B cell (primary cell): Measurements from ENCODE around the gene EGFL6. TPM values are rescaled to one million over a fixed set of nuclear protein-coding genes. Genes with fewer than 3 reads are reported as not detected.

Experiments used
- ATAC-seq: fragments of 200-7000 bp; cut with Tn5 transposase; one replicate; pipeline ENCODE4 v1.10.0; 2021; ENCODE audit warnings: low read depth, mild to moderate bottlenecking, moderate number of reproducible peaks, moderate library complexity
- CTCF ChIA-PET: fragments of 350-600 bp; sonication (Branson Sonifier 250); formaldehyde crosslinking; loops from one replicate; lab custom pipeline; 2021; ENCODE audit warnings: antibody characterized with exemption, inconsistent platforms; lab: Charles Lee
- POLR2A ChIA-PET: fragments of 350-600 bp; sonication (Branson Sonifier 250); formaldehyde crosslinking; loops from one replicate; lab custom pipeline; 2021; ENCODE audit warnings: antibody characterized with exemption; lab: Charles Lee
- DNase-seq: peaks from one replicate; pipeline ENCODE4 v3.0.0; 2013
- H2AFZ ChIP-seq: 2 replicates; pipeline ENCODE4 v1.6.1; 2012; ENCODE audit warnings: mild to moderate bottlenecking, low read depth, low read length; ENCODE audit not compliant: insufficient read depth, poor library complexity, severe bottlenecking
- H3K27ac ChIP-seq, 2 donors: 1 replicate in 1 of 2; 2 replicates in 1 of 2; pipeline ENCODE4 v1.5.1; 2012 to 2013; ENCODE audit warnings: low read length in 2 of 2, mild to moderate bottlenecking in 2 of 2, moderate library complexity in 1 of 2
- H3K27me3 ChIP-seq, 4 experiments: fragments of 200-600 bp in 1 of 4; sonication (generic) in 1 of 4; replicated peaks in 1 of 4; 1 replicate in 2 of 4; 2 replicates in 2 of 4; pipeline versions ENCODE4 v1.6.1 to v1.7.0; 2013 to 2016; ENCODE audit warnings: low read length in 3 of 4, mild to moderate bottlenecking in 2 of 4, mixed read lengths in 1 of 4, moderate library complexity in 1 of 4; ENCODE audit not compliant: insufficient read depth in 4 of 4, control insufficient read depth in 3 of 4; ENCODE audit errors: control extremely low read depth in 1 of 4
- H3K36me3 ChIP-seq, 2 experiments: replicated peaks in 1 of 2; 1 replicate in 1 of 2; 2 replicates in 1 of 2; pipeline versions ENCODE4 v1.6.1 to v1.7.1; 2013; ENCODE audit warnings: low read length in 1 of 2; ENCODE audit not compliant: insufficient read depth in 2 of 2, control insufficient read depth in 1 of 2; ENCODE audit errors: control extremely low read depth in 1 of 2, extremely low read depth in 1 of 2
- H3K4me1 ChIP-seq, 2 donors: fragments of 200-600 bp in 1 of 2; sonication (generic) in 1 of 2; 1 replicate in 1 of 2; 2 replicates in 1 of 2; pipeline versions ENCODE4 v1.5.1 to v1.6.1; 2013 to 2017; ENCODE audit warnings: low read length in 2 of 2; ENCODE audit not compliant: control insufficient read depth in 2 of 2, insufficient read depth in 2 of 2
- H3K4me2 ChIP-seq: replicated peaks from 2 replicates; pipeline ENCODE3; 2012; ENCODE audit warnings: mild to moderate bottlenecking, low read depth, low read length; ENCODE audit not compliant: poor library complexity, severe bottlenecking
- H3K4me3 ChIP-seq, 5 experiments: fragments of 200-600 bp in 1 of 5; sonication (generic) in 1 of 5; 1 replicate in 3 of 5; 2 replicates in 2 of 5; pipeline versions ENCODE4 v1.5.1 to v1.7.0; 2011 to 2016; ENCODE audit warnings: low read length in 4 of 5, mild to moderate bottlenecking in 4 of 5, low read depth in 2 of 5, control low read depth in 1 of 5, moderate library complexity in 1 of 5; ENCODE audit not compliant: insufficient read depth in 1 of 5; ENCODE audit errors: control extremely low read depth in 1 of 5, extremely low read depth in 1 of 5
- H3K79me2 ChIP-seq: fragments of 200-600 bp; sonication (generic); one replicate; pipeline ENCODE4 v1.6.0; 2016; ENCODE audit warnings: low read length; ENCODE audit not compliant: control insufficient read depth, insufficient read depth
- H3K9ac ChIP-seq: fragments of 200-600 bp; sonication (generic); 2 replicates; pipeline ENCODE4 v1.6.1; 2017; ENCODE audit warnings: mild to moderate bottlenecking, low read length, moderate library complexity
- H3K9me3 ChIP-seq, 3 donors: one replicate each; pipeline versions ENCODE4 v1.6.1 to v1.7.1; 2013; ENCODE audit warnings: low read length in 2 of 3; ENCODE audit not compliant: control insufficient read depth in 2 of 3, insufficient read depth in 1 of 3; ENCODE audit errors: control extremely low read depth in 1 of 3
- H4K20me1 ChIP-seq: 2 replicates; pipeline ENCODE4 v1.6.0; 2012; ENCODE audit warnings: mild to moderate bottlenecking, low read length; ENCODE audit not compliant: insufficient read depth, control insufficient read depth, poor library complexity, severe bottlenecking
- H3K27ac Mint-ChIP-seq: one replicate; pipeline ENCODE4 v1.8.0; 2021; ENCODE audit warnings: mixed read lengths
- H3K27me3 Mint-ChIP-seq: one replicate; pipeline ENCODE4 v1.8.0; 2021; ENCODE audit warnings: mixed read lengths
- H3K4me1 Mint-ChIP-seq: one replicate; pipeline ENCODE4 v1.8.0; 2021; ENCODE audit warnings: mixed read lengths
- H3K4me3 Mint-ChIP-seq: one replicate; pipeline ENCODE4 v1.8.0; 2021; ENCODE audit warnings: mixed read lengths
- H3K9me3 Mint-ChIP-seq: one replicate; pipeline ENCODE4 v1.8.0; 2022; ENCODE audit warnings: mixed read lengths; ENCODE audit not compliant: insufficient read depth
- EZH2 ChIP-seq: IDR thresholded peaks from 2 replicates; pipeline ENCODE4 v1.6.1; 2012; ENCODE audit warnings: borderline replicate concordance, low read depth, mild to moderate bottlenecking, moderate library complexity, low read length; ENCODE audit not compliant: insufficient read depth, poor library complexity, severe bottlenecking
- WGBS: methylation state at CpG from one replicate; pipeline ENCODE4 v1.1.5; 2013; ENCODE audit warnings: missing lambda C conversion rate; ENCODE audit not compliant: insufficient coverage; 5-methylcytosine and 5-hydroxymethylcytosine counted together
- intact Hi-C: fragments of 100-400 bp; cut with micrococcal nuclease; formaldehyde crosslinking; loops from one replicate; pipeline ENCODE4 v1.10.0; 2022
- polyA plus RNA-seq: library from polyadenylated mRNA; depleted of rRNA; stranded (reverse); fragments of >200 nt; gene quantifications from 2 replicates; pipeline ENCODE4 v1.2.3, GENCODE V29; 2012
- total RNA-seq, 2 donors: library from RNA; stranded (reverse); fragments of 120-200 nt in 1 of 2; gene quantifications; 1 replicate in 1 of 2; 2 replicates in 1 of 2; pipeline versions ENCODE4 v1.2.3 to v1.2.4, GENCODE V29; 2013 to 2022
- TF ChIP-seq, protein P1 (sequence below): fragments of 200-600 bp; IDR thresholded peaks from one replicate; pipeline ENCODE4 v1.8.0; 2022; ENCODE audit warnings: antibody characterized with exemption, mild to moderate bottlenecking

The EGFL6 gene
- total and polyA plus RNA-seq, 2 donors (not counting 1 experiment from before 2014, with no cell fraction given), result not detected

DNA sequence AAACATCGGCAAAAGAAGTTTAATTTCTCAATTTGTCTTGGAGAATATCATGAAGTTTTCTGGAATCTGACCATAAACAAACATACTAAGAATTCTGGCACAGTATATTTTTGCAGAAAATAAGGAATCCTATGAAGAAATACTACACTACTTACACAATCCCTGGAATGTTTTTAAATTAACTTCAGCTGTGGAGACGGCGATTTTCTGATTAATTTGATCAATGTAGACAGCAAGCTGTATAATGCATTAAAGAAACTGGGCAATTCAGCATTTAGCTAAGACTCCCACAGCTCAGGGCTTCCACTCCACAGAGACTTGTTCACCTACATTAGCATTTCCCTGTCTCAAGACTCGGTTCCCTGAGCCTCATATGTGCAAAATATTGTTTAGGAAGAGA, 12.2 kb downstream of the EGFL6 start:
- ATAC-seq (no peak), DNase-seq (no peak)
- no peak overlapping the region for H3K4me3 Mint-ChIP-seq
- intact Hi-C loops, result no loop called here
- WGBS, result no CpG with 5 or more reads among the region's 4 CpGs
- no peaks in the 10 kb centered on the region for H3K79me2 ChIP-seq
- no peaks in the 10 kb centered on the region for H3K9me3 Mint-ChIP-seq
- no peak for TF ChIP-seq EZH2
- TF ChIP-seq, protein P1, sequence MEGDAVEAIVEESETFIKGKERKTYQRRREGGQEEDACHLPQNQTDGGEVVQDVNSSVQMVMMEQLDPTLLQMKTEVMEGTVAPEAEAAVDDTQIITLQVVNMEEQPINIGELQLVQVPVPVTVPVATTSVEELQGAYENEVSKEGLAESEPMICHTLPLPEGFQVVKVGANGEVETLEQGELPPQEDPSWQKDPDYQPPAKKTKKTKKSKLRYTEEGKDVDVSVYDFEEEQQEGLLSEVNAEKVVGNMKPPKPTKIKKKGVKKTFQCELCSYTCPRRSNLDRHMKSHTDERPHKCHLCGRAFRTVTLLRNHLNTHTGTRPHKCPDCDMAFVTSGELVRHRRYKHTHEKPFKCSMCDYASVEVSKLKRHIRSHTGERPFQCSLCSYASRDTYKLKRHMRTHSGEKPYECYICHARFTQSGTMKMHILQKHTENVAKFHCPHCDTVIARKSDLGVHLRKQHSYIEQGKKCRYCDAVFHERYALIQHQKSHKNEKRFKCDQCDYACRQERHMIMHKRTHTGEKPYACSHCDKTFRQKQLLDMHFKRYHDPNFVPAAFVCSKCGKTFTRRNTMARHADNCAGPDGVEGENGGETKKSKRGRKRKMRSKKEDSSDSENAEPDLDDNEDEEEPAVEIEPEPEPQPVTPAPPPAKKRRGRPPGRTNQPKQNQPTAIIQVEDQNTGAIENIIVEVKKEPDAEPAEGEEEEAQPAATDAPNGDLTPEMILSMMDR, result no peak
- peaks cover 17% of the 10 kb centered on the region for H3K27me3 Mint-ChIP-seq
- no peaks in the 10 kb centered on the region for H3K4me1 ChIP-seq
- H3K9me3 ChIP-seq, result no peaks in the 10 kb centered on the region
- H3K4me1 Mint-ChIP-seq, result no peaks in the 10 kb centered on the region
- ChIA-PET CTCF (no interaction called here), POLR2A (no interaction called here)
- peaks cover 0 to 18% (median 0%) of the 10 kb centered on the region in 4 experiments for H3K27me3 ChIP-seq
- H3K9ac ChIP-seq, result no peak overlapping the region
- H4K20me1 ChIP-seq, result no peaks in the 10 kb centered on the region
- H3K4me3 ChIP-seq, result no peak overlapping the region
- no peaks in the 10 kb centered on the region for H3K36me3 ChIP-seq
- H3K27ac ChIP-seq, result no peak overlapping the region
- H3K4me2 ChIP-seq, result no peak overlapping the region
- no peak overlapping the region for H2AFZ ChIP-seq
- H3K27ac Mint-ChIP-seq, result no peak overlapping the region

DNA sequence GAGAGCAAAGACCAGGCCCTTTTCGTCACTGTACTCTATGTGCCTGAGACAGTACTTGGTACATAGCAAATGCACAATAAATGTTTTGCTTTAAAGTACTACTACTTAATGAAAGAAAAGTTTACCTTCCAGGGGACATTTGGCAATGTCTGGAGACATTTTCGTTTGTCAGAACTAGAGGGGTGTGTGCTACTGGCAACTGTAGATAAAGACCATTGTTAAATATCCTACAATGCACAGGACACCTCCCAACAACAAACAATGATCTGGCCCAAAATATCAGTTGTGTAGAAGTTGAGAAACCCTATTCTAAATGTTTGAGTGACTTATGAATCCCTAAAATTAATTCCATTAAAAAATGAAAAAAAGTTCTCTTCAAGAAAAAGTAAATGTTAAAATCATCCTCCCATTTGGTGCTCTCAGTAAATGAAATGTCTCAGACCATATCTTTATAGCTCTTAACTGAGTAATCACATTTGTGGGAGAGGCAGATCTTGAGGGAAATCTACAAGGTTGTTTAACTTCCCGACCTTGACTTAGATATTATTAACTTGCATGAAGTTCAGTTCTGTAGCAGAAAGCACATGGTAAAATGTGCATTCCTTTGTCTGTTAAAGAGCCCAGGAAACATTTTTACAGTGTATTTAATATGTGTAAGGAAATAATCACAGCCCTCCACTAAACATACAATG, 18.5 kb downstream of the EGFL6 start:
- H3K27me3 ChIP-seq, result peaks cover 0 to 25% (median 0%) of the 10 kb centered on the region in 4 experiments
- no peak overlapping the region for H3K4me3 ChIP-seq
- no peak overlapping the region for H3K27ac ChIP-seq
- H3K79me2 ChIP-seq, result no peaks in the 10 kb centered on the region
- intact Hi-C loops, result no loop called here
- H3K4me3 Mint-ChIP-seq, result no peak overlapping the region
- no peak for DNase-seq
- no peak overlapping the region for H3K4me2 ChIP-seq
- TF ChIP-seq, protein P1, result no peak
- TF ChIP-seq EZH2, result no peak
- no peak overlapping the region for H3K9ac ChIP-seq
- H3K4me1 Mint-ChIP-seq, result no peaks in the 10 kb centered on the region
- ChIA-PET CTCF (no interaction called here), POLR2A (no interaction called here)
- no CpG with 5 or more reads among the region's 3 CpGs for WGBS
- H3K4me1 ChIP-seq, result no peaks in the 10 kb centered on the region
- no peaks in the 10 kb centered on the region for H3K36me3 ChIP-seq
- no peak for ATAC-seq
- H3K27me3 Mint-ChIP-seq, result peaks cover 14% of the 10 kb centered on the region
- no peaks in the 10 kb centered on the region for H3K9me3 Mint-ChIP-seq
- H2AFZ ChIP-seq, result no peak overlapping the region
- no peak overlapping the region for H3K27ac Mint-ChIP-seq
- H3K9me3 ChIP-seq, result no peaks in the 10 kb centered on the region
- no peaks in the 10 kb centered on the region for H4K20me1 ChIP-seq
